ENCODE measurements around the gene DIP2C.
"Not testable (repeated sequence)": the region's sequence is repeated elsewhere in the genome, so short reads cannot be mapped to it uniquely, and the experiment has no call there.

Gene DIP2C

DNA sequence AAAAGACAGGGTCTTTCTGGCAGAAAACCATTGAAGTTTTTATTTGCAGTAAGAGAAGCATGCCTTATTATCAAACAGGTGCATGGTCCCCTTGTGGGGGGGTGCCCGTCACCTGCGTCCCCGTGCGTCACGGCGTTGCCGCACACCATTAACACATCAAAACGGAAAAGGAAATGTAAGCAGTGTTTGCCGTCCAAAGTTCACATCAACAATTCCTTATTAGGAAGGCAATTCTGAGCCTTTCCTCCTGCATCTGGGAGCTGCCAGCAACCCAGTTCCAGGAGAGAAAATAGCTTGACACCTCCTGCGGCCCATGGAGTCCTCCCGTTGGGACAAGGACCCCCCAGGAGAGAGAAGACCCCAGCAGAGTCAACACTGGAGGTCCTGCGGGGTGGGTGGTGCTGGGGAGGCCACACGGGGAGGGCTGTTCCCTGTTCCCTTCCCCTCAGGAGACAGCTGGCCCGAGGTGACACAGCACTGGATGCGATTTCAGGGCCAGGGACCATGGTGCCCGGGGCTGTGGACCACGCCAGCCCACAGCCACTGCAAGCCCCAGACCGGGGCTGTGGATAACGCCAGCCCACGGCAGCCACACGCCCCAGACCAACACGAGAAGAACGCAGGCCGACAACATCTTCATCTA, 39.5 kb downstream of the DIP2C start:
- TF ChIP-seq, protein P1, sequence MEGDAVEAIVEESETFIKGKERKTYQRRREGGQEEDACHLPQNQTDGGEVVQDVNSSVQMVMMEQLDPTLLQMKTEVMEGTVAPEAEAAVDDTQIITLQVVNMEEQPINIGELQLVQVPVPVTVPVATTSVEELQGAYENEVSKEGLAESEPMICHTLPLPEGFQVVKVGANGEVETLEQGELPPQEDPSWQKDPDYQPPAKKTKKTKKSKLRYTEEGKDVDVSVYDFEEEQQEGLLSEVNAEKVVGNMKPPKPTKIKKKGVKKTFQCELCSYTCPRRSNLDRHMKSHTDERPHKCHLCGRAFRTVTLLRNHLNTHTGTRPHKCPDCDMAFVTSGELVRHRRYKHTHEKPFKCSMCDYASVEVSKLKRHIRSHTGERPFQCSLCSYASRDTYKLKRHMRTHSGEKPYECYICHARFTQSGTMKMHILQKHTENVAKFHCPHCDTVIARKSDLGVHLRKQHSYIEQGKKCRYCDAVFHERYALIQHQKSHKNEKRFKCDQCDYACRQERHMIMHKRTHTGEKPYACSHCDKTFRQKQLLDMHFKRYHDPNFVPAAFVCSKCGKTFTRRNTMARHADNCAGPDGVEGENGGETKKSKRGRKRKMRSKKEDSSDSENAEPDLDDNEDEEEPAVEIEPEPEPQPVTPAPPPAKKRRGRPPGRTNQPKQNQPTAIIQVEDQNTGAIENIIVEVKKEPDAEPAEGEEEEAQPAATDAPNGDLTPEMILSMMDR (IDR thresholded peaks at IDR 0.05; ENCODE audit: borderline replicate concordance, control extremely low read depth, extremely low read depth, insufficient read depth, missing control alignments) = no peak
- DNase-seq (ENCODE audit: low spot score) = no peak
- in situ Hi-C loops (cut with MboI; ENCODE audit: low sequenced_read_pairs, unreplicated experiment) = no loop called here

- DNase-seq (ENCODE audit: low spot score) = no peak
- TF ChIP-seq, protein P1 (IDR thresholded peaks at IDR 0.05; ENCODE audit: borderline replicate concordance, control extremely low read depth, extremely low read depth, insufficient read depth, missing control alignments) = no peak
- in situ Hi-C loops (cut with MboI; ENCODE audit: low sequenced_read_pairs, unreplicated experiment) = no loop called here
These were observed 40.0 kb downstream of the DIP2C start for GRCh38 chr10:649445-649797.

- DNase-seq (ENCODE audit: low spot score); in situ Hi-C loops (cut with MboI; ENCODE audit: low sequenced_read_pairs, unreplicated experiment): not testable (repeated sequence)
These were observed 42.4 kb downstream of the DIP2C start for GRCh38 chr10:647019-647418.

DNA sequence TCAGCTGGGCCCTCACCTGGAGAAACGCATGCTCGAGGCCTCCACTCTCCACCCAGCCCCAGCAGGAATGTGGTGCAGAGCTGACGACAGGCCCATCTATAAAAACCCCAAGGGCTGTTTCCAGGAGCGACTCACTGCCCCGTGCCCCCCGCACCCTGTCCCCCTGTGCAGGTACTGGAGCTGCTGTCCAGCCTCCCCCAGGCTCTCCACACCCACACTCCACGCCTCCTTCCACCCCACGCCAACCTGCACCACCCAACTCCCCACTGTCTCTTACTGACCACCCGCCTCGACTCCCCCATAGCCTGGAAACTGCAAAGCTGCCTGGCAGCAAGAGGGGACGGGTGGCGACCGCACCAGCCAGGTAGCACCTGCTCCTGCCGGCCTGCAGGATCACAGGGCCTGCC, 43.3 kb downstream of the DIP2C start:
- no peak for DNase-seq (ENCODE audit: low spot score)
- in situ Hi-C loops (cut with MboI; ENCODE audit: low sequenced_read_pairs, unreplicated experiment) = no loop called here
- TF ChIP-seq, protein P1 (IDR thresholded peaks at IDR 0.05; ENCODE audit: borderline replicate concordance, control extremely low read depth, extremely low read depth, insufficient read depth, missing control alignments) = no peak

DNA sequence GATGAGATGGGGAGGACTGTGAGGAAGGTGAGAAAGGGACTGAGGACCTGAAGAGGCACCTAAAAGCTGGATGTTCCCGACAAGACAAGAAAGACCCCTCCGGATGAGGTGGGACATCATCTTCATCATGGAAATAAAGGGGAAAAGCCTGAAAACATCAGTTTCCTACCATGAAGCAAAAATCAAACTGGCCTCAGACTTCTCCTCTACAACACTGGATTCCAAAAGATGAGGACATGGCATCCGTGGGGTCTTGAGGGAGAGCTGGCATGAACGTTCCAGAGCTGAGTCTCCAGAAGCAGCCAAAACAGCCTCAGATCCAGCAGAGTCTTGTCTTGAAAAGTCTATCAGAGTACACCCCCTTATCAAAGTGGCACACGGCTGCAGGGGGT, 44.5 kb downstream of the DIP2C start:
- DNase-seq (ENCODE audit: low spot score) = no peak
- TF ChIP-seq, protein P1 (IDR thresholded peaks at IDR 0.05; ENCODE audit: borderline replicate concordance, control extremely low read depth, extremely low read depth, insufficient read depth, missing control alignments) = no peak
- in situ Hi-C loops (cut with MboI; ENCODE audit: low sequenced_read_pairs, unreplicated experiment) = no loop called here

DNA sequence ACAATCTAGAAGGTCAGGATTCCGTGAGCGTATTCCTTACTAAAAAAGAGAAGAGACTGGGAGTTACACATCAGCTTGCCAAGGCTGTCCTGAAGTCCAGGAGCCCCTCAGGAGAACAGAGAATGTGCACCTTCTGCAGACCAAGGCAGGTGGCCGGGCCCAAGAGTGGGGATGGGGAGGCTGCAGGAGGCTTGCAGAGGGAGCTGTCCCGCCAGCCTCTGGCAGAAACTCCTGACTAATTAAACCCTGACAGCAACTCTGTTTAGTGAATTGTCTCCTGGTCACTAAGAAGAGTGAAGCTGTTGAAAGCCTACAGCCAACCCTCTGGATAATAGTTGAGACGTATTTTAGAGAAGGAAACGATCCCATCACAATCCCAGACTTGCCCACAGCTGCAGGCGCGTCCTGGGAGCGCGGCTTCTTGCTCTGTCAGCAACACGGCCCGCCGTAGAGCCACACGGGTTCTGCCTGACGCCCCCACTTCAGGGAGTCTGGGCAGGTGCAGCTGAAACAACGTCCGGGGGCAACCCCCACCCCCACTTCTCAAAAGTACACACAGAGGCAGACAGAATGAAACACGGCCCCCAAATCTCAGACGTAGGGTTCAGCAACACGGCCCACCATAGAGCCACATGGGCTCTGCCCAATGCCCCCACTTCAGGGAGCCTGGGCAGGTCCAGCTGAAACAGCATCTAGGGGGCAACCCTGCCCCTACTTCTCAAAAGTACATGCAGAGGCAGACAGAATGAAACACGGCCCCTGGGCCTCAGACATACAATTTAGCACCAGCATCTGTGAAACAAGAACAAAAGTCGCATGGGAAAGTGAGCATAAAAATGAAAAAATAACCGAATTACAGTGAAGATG, 45.2 kb downstream of the DIP2C start:
- DNase-seq (ENCODE audit: low spot score) = no peak
- in situ Hi-C loops (cut with MboI; ENCODE audit: low sequenced_read_pairs, unreplicated experiment) = no loop called here
- TF ChIP-seq, protein P1 (IDR thresholded peaks at IDR 0.05; ENCODE audit: borderline replicate concordance, control extremely low read depth, extremely low read depth, insufficient read depth, missing control alignments) = no peak

Measured in GM13976 (cell line).